Measurements from ENCODE around the gene ICOSLG. TPM values are rescaled to one million over a fixed set of nuclear protein-coding genes. Genes with fewer than 3 reads are reported as not detected.

ICOSLG gene
- total RNA-seq, 2 donors from 2014 or later: 2.3 to 4.1 TPM

DNA sequence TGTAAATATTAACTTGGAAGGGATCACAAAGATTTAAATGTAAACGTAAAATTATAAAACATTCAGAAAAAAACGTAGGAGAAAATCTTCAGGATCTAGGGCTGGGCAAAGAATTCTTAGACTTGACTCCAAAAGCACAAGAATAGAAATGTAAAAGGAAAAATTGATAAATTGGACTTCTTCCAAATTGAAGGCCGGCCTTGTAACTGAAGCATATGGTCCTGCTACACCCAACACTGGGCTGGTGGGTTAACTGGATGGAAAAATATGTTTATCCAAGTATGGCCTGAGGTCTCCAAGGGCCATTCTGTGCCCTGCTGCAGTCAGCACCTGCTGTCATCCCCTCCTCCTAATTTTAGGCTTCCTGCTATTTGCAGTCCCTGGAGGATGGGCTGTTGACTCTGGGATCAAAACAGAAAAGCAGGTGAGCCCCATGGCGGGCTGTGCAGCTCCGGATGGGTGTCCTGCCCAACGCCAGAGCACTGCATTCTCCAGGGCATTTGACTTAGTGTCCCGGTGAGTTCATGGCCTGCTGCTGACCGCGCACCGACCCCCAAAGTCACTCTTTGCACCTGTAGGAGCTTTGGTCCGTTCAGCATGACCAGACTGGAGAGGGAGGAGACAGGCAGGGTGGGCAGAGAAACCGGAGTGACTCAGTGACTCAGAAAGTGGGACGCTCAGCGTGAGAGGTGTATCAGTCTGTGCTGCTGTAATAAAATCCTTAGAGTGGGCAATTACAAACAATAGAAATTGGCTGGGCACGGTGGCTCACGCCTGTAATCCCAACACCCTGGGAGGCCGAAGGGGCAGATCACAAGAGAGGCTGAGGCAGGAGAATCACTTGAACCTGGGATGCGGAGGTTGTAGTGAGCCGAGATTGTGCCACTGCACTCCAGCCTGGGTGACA is 38.9 kb upstream of the ICOSLG start:
- TF ChIP-seq, protein P1, sequence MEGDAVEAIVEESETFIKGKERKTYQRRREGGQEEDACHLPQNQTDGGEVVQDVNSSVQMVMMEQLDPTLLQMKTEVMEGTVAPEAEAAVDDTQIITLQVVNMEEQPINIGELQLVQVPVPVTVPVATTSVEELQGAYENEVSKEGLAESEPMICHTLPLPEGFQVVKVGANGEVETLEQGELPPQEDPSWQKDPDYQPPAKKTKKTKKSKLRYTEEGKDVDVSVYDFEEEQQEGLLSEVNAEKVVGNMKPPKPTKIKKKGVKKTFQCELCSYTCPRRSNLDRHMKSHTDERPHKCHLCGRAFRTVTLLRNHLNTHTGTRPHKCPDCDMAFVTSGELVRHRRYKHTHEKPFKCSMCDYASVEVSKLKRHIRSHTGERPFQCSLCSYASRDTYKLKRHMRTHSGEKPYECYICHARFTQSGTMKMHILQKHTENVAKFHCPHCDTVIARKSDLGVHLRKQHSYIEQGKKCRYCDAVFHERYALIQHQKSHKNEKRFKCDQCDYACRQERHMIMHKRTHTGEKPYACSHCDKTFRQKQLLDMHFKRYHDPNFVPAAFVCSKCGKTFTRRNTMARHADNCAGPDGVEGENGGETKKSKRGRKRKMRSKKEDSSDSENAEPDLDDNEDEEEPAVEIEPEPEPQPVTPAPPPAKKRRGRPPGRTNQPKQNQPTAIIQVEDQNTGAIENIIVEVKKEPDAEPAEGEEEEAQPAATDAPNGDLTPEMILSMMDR (IDR thresholded peaks at IDR 0.05): no peak
- Histone ChIP-seq H3K4me1 (ENCODE audit: control insufficient read depth in 1 of 2, low read depth in 2 of 2) (no peaks in the 10 kb centered on the region), H3K36me3 (no peaks in the 10 kb centered on the region), H3K27me3 (replicated peaks; ENCODE audit: insufficient read depth) (no peaks in the 10 kb centered on the region), H3K9me3 (no peaks in the 10 kb centered on the region), H3K27ac (no peak overlapping the region), H3K4me3 (no peak overlapping the region)
- ATAC-seq (ENCODE audit: insufficient number of reproducible peaks, low FRiP score, low read depth) (no peak), DNase-seq (ENCODE audit: low spot score) (no peak)

DNA sequence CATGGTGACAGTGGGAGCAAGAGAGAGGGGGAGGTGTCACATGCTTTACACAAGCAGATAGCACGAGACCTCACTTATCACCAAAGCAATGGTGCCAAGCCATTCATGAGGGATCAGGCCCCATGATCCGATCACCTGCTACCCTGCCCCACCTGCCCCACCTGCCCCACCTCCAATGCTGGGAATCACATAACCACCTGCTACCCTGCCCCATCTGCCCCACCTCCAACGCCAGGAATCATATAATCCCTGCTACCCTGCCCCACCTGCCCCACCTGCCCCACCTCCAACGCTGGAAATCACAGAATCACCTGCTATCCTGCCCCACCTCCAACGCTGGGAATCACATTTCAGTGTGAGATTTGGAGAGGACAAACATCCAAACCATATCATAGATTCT is 34.3 kb upstream of the ICOSLG start:
- H3K36me3 ChIP-seq: no peaks in the 10 kb centered on the region
- no peaks in the 10 kb centered on the region for H3K4me1 ChIP-seq (ENCODE audit: control insufficient read depth in 1 of 2, low read depth in 2 of 2)
- TF ChIP-seq, protein P1 (IDR thresholded peaks at IDR 0.05): no peak
- H3K9me3 ChIP-seq: no peaks in the 10 kb centered on the region
- H3K4me3 ChIP-seq: no peak overlapping the region
- H3K27ac ChIP-seq: no peak overlapping the region
- DNase-seq (ENCODE audit: low spot score): no peak
- ATAC-seq (ENCODE audit: insufficient number of reproducible peaks, low FRiP score, low read depth): no peak
- H3K27me3 ChIP-seq (replicated peaks; ENCODE audit: insufficient read depth): no peaks in the 10 kb centered on the region

DNA sequence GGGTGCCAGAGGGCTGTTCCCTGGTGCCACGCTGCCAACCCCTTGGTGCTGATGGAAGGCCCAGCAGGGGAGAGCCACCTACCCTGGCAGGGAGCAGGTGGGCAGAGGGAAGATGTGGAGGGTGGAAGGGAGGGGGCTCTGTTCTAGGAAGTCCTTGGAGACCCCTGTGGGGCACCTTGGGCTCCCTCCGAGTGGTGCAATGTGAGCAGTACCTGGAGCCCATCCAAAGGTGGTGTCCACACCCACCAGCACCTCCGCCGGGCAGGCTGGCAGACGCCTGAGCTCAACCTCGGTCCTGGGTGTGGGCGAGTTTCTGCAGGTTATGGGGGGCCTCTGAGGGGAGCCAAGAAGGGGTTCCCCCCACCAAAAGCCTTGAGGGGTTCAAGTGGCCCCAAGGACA is 32.3 kb upstream of the ICOSLG start:
- Histone ChIP-seq H3K4me1 (ENCODE audit: control insufficient read depth in 1 of 2, low read depth in 2 of 2) (no peaks in the 10 kb centered on the region), H3K36me3 (no peaks in the 10 kb centered on the region), H3K27ac (no peak overlapping the region), H3K9me3 (no peaks in the 10 kb centered on the region), H3K4me3 (no peak overlapping the region), H3K27me3 (replicated peaks; ENCODE audit: insufficient read depth) (no peaks in the 10 kb centered on the region)
- TF ChIP-seq, protein P1 (IDR thresholded peaks at IDR 0.05): no peak
- ATAC-seq (ENCODE audit: insufficient number of reproducible peaks, low FRiP score, low read depth): no peak
- DNase-seq (ENCODE audit: low spot score): no peak

DNA sequence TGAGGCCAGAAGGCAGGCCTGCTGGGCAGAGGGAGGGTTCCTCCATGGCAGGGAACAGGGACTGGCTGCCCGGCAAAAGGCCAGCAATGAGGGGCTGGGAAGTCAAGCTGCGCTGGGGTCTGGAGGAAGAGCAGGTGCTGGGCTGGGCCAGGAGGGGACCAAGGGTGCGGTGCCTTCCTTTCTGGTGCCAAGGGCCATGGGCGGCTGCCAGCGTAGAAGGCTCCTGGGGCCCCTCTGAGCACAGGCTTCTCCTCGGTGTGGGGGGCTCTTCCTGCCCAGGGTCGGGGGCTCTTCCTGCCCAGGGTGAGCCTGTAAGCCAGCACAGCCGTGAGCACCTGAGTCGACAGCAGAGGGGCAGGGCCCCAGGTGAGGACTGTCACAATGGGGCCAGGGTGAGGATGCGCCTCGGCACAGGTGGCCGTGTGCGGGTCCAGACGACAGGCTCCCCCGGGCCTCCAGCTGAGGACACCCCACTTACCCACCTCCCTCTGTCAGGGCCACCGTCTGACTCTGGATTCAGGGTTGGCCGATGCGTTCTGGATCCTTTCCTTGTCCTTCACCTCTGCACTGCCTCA is 31.6 kb upstream of the ICOSLG start:
- ATAC-seq (ENCODE audit: insufficient number of reproducible peaks, low FRiP score, low read depth): no peak
- no peaks in the 10 kb centered on the region for H3K4me1 ChIP-seq (ENCODE audit: control insufficient read depth in 1 of 2, low read depth in 2 of 2)
- H3K9me3 ChIP-seq: no peaks in the 10 kb centered on the region
- TF ChIP-seq, protein P1 (IDR thresholded peaks at IDR 0.05): no peak
- H3K4me3 ChIP-seq: no peak overlapping the region
- no peaks in the 10 kb centered on the region for H3K27me3 ChIP-seq (replicated peaks; ENCODE audit: insufficient read depth)
- no peak for DNase-seq (ENCODE audit: low spot score)
- H3K36me3 ChIP-seq: no peaks in the 10 kb centered on the region
- H3K27ac ChIP-seq: no peak overlapping the region

DNA sequence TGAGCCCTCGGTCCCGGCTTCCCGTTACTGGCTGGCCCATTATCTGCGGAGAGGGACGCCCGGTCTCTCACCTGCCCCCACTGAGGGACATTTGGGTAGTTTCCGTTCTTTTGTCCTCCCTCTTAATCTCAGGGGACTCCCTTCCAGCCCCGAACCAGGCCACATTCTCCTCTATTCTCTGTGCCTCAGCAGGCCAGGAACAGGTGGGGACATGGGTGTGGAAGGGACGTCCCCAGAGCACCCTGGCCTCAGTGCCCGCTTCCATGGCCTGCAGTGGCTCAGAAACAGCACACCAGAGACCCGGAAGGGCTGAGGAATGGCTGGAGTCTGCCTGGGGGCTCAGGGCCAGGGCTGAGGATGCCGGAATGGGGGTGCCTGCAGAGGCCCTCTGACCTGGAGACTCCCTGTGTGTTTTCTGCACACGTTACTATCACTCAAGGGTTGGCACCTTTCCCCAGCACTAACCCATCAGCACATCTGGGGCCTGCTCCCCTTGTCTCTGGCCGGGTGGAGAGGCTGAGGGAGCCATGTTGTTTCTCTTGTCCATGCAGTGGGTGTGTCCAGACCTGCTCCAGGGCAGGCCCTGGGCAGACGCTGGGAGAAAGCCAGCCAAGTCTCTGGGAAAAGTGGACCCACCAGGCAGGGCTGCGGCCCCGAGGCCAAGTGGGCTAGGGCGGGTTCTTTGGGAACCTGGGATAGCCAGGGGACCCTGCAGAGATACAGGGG is 31.0 kb upstream of the ICOSLG start:
- no peaks in the 10 kb centered on the region for H3K27me3 ChIP-seq (replicated peaks; ENCODE audit: insufficient read depth)
- no peak for DNase-seq (ENCODE audit: low spot score)
- H3K36me3 ChIP-seq: no peaks in the 10 kb centered on the region
- H3K4me3 ChIP-seq: no peak overlapping the region
- no peak overlapping the region for H3K27ac ChIP-seq
- no peaks in the 10 kb centered on the region for H3K9me3 ChIP-seq
- H3K4me1 ChIP-seq (ENCODE audit: control insufficient read depth in 1 of 2, low read depth in 2 of 2): no peaks in the 10 kb centered on the region
- no peak for ATAC-seq (ENCODE audit: insufficient number of reproducible peaks, low FRiP score, low read depth)
- TF ChIP-seq, protein P1 (IDR thresholded peaks at IDR 0.05): no peak

Data from thoracic aorta (tissue), 2 donors.